HCT116 (cell line): ENCODE results near the gene TSPAN1. TPM values are rescaled to one million over a fixed set of nuclear protein-coding genes. Genes with fewer than 3 reads are reported as not detected.

Experiments used
- ATAC-seq: fragments of 200-7000 bp; cut with Tn5 transposase; 2 replicates; pipeline ENCODE4 v1.9.1; 2020; ENCODE audit warnings: mild to moderate bottlenecking, moderate library complexity
- BruUV-seq: library from RNA; stranded (reverse); fragments of 400-500 nt; replicated peaks from 2 replicates; lab custom pipeline; 2021; lab: Mats Ljungman, UMichigan
- CTCF ChIA-PET: fragments of 300-600 bp; sonication (Branson Sonifier 250); formaldehyde crosslinking; loops from one replicate; lab custom pipeline; 2021; ENCODE audit warnings: antibody characterized with exemption; lab: Charles Lee
- POLR2A ChIA-PET: fragments of 300-600, 350-600 bp; sonication (Branson Sonifier 250); formaldehyde crosslinking; loops from one replicate; lab custom pipeline; 2021; ENCODE audit warnings: antibody characterized with exemption; lab: Charles Lee
- RAD21 ChIA-PET, 2 experiments: fragments of 300-600 bp; sonication (Branson Sonifier 250); formaldehyde crosslinking; loops; one replicate each; lab custom pipeline; 2023; ENCODE audit warnings: low total read pairs in 2 of 2; ENCODE audit not compliant: uncharacterized antibody in 2 of 2, unreplicated experiment in 2 of 2, low non-redundant PET in 1 of 2; lab: Charles Lee
- DNase-seq: peaks from one replicate; pipeline ENCODE4 v3.0.0-alpha.2; 2010; ENCODE audit warnings: low read depth, low spot score
- H2AFZ ChIP-seq: fragments of 200-600 bp; shearing (Covaris generic), sonication (generic); 2 replicates; pipeline ENCODE4 v1.6.1; 2017; ENCODE audit warnings: low read depth, mixed run types, mixed read lengths, antibody characterized with exemption, low read length; ENCODE audit not compliant: poor library complexity, severe bottlenecking
- H3K27ac ChIP-seq: 2 replicates; pipeline ENCODE4 v1.5.1; 2012; ENCODE audit warnings: low read depth, low read length
- H3K27me3 ChIP-seq: fragments of 200-600 bp; sonication (generic); 2 replicates; pipeline ENCODE4 v1.6.1; 2016; ENCODE audit warnings: mixed run types, low read length, mixed read lengths; ENCODE audit not compliant: insufficient read depth
- H3K36me3 ChIP-seq, 2 experiments: fragments of 200-500 bp in 1 of 2; fragments of 200-600 bp in 1 of 2; sonication (Bioruptor generic) in 1 of 2; sonication (generic) in 1 of 2; 2 replicates each; pipeline versions ENCODE4 v1.5.1 to v1.6.1; 2014 to 2016; ENCODE audit warnings: low read length in 2 of 2, inconsistent platforms in 1 of 2, mixed read lengths in 1 of 2, mixed run types in 1 of 2; ENCODE audit not compliant: insufficient read depth in 2 of 2, control insufficient read depth in 1 of 2
- H3K4me1 ChIP-seq, 2 experiments: fragments of 200-600 bp in 1 of 2; sonication (generic) in 1 of 2; 2 replicates each; pipeline versions ENCODE4 v1.5.1 to v1.6.1; 2012 to 2017; ENCODE audit warnings: low read length in 2 of 2, inconsistent platforms in 1 of 2, mild to moderate bottlenecking in 1 of 2, mixed read lengths in 1 of 2, mixed run types in 1 of 2, moderate library complexity in 1 of 2; ENCODE audit not compliant: insufficient read depth in 2 of 2, control insufficient read depth in 1 of 2
- H3K4me2 ChIP-seq: fragments of 200-600 bp; sonication (generic); 2 replicates; pipeline ENCODE4 v1.6.1; 2017; ENCODE audit warnings: mixed run types, low read length, mixed read lengths
- H3K4me3 ChIP-seq, 2 experiments: fragments of 200-600 bp in 1 of 2; sonication (generic) in 1 of 2; replicated peaks in 1 of 2; 2 replicates each; pipeline ENCODE4 v1.5.1; 2011 to 2016; ENCODE audit warnings: low read length in 2 of 2, control low read depth in 1 of 2, low read depth in 1 of 2, mild to moderate bottlenecking in 1 of 2, mixed read lengths in 1 of 2, mixed run types in 1 of 2
- H3K79me2 ChIP-seq: fragments of 200-600 bp; sonication (generic); 2 replicates; pipeline ENCODE4 v1.6.1; 2017; ENCODE audit warnings: mild to moderate bottlenecking, mixed run types, low read length, moderate library complexity, mixed read lengths; ENCODE audit not compliant: insufficient read depth
- H3K9ac ChIP-seq: fragments of 200-600 bp; sonication (generic); 2 replicates; pipeline ENCODE4 v1.6.1; 2016; ENCODE audit warnings: low read length, mixed read lengths
- H3K9me2 ChIP-seq: fragments of 200-600 bp; sonication (generic), shearing (Covaris generic); 2 replicates; pipeline ENCODE4 v1.6.1; 2017; ENCODE audit warnings: mixed run types, mild to moderate bottlenecking, moderate library complexity; ENCODE audit not compliant: insufficient read depth
- H3K9me3 ChIP-seq, 2 experiments: fragments of 200-500 bp in 1 of 2; fragments of 200-600 bp in 1 of 2; sonication (Bioruptor generic) in 1 of 2; sonication (generic) in 1 of 2; 2 replicates each; pipeline ENCODE4 v1.6.1; 2014 to 2017; ENCODE audit warnings: low read length in 2 of 2, mixed read lengths in 2 of 2, inconsistent platforms in 1 of 2, low read depth in 1 of 2, mild to moderate bottlenecking in 1 of 2, mixed run types in 1 of 2, moderate library complexity in 1 of 2; ENCODE audit not compliant: control insufficient read depth in 1 of 2, insufficient read depth in 1 of 2
- H4K20me1 ChIP-seq: fragments of 200-600 bp; sonication (generic), shearing (Covaris generic); 2 replicates; pipeline ENCODE4 v1.6.1; 2017; ENCODE audit warnings: mixed run types, mild to moderate bottlenecking, moderate library complexity; ENCODE audit not compliant: insufficient read depth
- CTCF ChIP-seq, 3 experiments: fragments of 200-600 bp in 1 of 3; sonication (generic) in 1 of 3; IDR thresholded peaks in 2 of 3; conservative IDR thresholded peaks in 1 of 3; 2 replicates each; pipeline ENCODE4 v1.5.1; 2012 to 2017; ENCODE audit warnings: low read depth in 2 of 3, low read length in 2 of 3, antibody characterized with exemption in 1 of 3, borderline replicate concordance in 1 of 3, control low read depth in 1 of 3, mild to moderate bottlenecking in 1 of 3, mixed read lengths in 1 of 3, mixed run types in 1 of 3, moderate library complexity in 1 of 3; ENCODE audit not compliant: insufficient read depth in 1 of 3
- ELF1 ChIP-seq: IDR thresholded peaks from 2 replicates; pipeline ENCODE4 v1.6.1; 2012; ENCODE audit warnings: low read depth, borderline replicate concordance
- EZH2 ChIP-seq: fragments of 200-600 bp; sonication (generic); IDR thresholded peaks from 2 replicates; pipeline ENCODE4 v1.6.1; 2017; ENCODE audit warnings: antibody characterized with exemption, mixed run types
- POLR2AphosphoS5 ChIP-seq: IDR thresholded peaks from 2 replicates; pipeline ENCODE4 v1.6.1; 2011; ENCODE audit warnings: mild to moderate bottlenecking, low read depth, low read length, moderate library complexity
- SP1 ChIP-seq: IDR thresholded peaks from 2 replicates; pipeline ENCODE4 v1.6.1; 2012; ENCODE audit warnings: low read depth
- intact Hi-C: fragments of 100-400 bp; cut with micrococcal nuclease; formaldehyde crosslinking; loops from 2 replicates; pipeline ENCODE4 v1.10.0; 2022
- total RNA-seq: library from RNA; stranded (reverse); gene quantifications from one replicate; pipeline ENCODE4 v1.2.1, GENCODE V29; 2021; ENCODE audit not compliant: unreplicated experiment
- TF ChIP-seq, protein P1 (sequence below): IDR thresholded peaks from 2 replicates; pipeline ENCODE4 v1.6.1; 2011; ENCODE audit warnings: mild to moderate bottlenecking, low read length, moderate library complexity; ENCODE audit not compliant: insufficient replicate concordance; ENCODE audit errors: extremely low read depth

The TSPAN1 gene
- total RNA-seq, 1 experiment from 2014 or later, result 9.9 TPM

DNA sequence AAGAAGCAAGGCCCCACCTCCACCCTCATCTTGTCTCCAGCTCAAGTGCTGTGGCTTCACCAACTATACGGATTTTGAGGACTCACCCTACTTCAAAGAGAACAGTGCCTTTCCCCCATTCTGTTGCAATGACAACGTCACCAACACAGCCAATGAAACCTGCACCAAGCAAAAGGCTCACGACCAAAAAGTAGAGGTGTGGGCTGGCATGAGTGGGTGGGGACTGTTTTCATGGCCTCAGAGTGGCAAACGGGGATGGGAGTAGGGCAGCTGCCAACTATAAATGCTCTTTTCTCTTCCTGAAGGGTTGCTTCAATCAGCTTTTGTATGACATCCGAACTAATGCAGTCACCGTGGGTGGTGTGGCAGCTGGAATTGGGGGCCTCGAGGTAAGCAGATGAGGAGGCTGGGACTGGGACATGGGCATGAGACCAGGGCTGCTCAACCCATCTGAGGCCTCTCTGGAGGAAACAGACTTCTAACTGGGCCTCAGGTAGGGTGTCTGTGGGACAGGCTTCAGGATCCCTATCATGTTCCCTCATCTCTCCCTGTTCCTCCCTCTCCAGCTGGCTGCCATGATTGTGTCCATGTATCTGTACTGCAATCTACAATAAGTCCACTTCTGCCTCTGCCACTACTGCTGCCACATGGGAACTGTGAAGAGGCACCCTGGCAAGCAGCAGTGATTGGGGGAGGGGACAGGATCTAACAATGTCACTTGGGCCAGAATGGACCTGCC lies 10.2 kb downstream of the TSPAN1 start:
- TF ChIP-seq SP1, result no peak
- no peak for TF ChIP-seq EZH2
- TF ChIP-seq, protein P1, sequence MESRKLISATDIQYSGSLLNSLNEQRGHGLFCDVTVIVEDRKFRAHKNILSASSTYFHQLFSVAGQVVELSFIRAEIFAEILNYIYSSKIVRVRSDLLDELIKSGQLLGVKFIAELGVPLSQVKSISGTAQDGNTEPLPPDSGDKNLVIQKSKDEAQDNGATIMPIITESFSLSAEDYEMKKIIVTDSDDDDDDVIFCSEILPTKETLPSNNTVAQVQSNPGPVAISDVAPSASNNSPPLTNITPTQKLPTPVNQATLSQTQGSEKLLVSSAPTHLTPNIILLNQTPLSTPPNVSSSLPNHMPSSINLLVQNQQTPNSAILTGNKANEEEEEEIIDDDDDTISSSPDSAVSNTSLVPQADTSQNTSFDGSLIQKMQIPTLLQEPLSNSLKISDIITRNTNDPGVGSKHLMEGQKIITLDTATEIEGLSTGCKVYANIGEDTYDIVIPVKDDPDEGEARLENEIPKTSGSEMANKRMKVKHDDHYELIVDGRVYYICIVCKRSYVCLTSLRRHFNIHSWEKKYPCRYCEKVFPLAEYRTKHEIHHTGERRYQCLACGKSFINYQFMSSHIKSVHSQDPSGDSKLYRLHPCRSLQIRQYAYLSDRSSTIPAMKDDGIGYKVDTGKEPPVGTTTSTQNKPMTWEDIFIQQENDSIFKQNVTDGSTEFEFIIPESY, result no peak
- 0 out of 2 replicates have a peak, but pooled peaks have one; percentile 11 for TF ChIP-seq POLR2AphosphoS5
- no peak for TF ChIP-seq ELF1
- no peak for TF ChIP-seq CTCF (IDR thresholded peaks at IDR 0.05 in 2 of 3, conservative IDR thresholded peaks at IDR 0.05 in 1 of 3; ENCODE audit: borderline replicate concordance in 1 of 3, insufficient read depth in 1 of 3, low read depth in 2 of 3, low read length in 2 of 3)
- no peaks in the 10 kb centered on the region for H3K79me2 ChIP-seq
- peaks cover 61 to 81% of the 10 kb centered on the region in 2 experiments for H3K4me1 ChIP-seq
- H3K36me3 ChIP-seq, result peaks cover 5 to 12% of the 10 kb centered on the region in 2 experiments; a peak in 1 of 4 replicates
- peak overlapping the region; percentile 83 for H3K4me2 ChIP-seq
- DNase-seq (no peak), ATAC-seq (no peak)
- ChIA-PET CTCF (interaction anchor here (1.8 kb wide), 1 partner anchor 163 kb away, joined by 5 read pairs; no protein-coding TSS in a partner anchor), RAD21 (no interaction called here), POLR2A (no interaction called here)
- H3K9ac ChIP-seq, result no peak overlapping the region; the same call in 1 of the 2 replicates
- intact Hi-C loops, result no loop called here
- no peaks in the 10 kb centered on the region for H3K9me2 ChIP-seq
- no peaks in the 10 kb centered on the region for H3K9me3 ChIP-seq
- no TSS peak for BruUV-seq
- no peak overlapping the region for H2AFZ ChIP-seq
- no peaks in the 10 kb centered on the region for H3K27me3 ChIP-seq
- no peak overlapping the region for H3K4me3 ChIP-seq
- no peaks in the 10 kb centered on the region for H4K20me1 ChIP-seq
- peak overlapping the region; percentile 90 for H3K27ac ChIP-seq
